HG03442 (cell line): ENCODE results near the gene THADA.

Experiments used
- ATAC-seq: cut with Tn5 transposase; IDR thresholded peaks from one replicate; pipeline ENCODE4 v1.9.1; 2021; ENCODE audit warnings: mild to moderate bottlenecking, moderate library complexity; ENCODE audit not compliant: unreplicated experiment

Gene THADA

GRCh38 chr2:43331422-43331821 is 264.4 kb downstream of the THADA start:
- ATAC-seq: no peak

DNA sequence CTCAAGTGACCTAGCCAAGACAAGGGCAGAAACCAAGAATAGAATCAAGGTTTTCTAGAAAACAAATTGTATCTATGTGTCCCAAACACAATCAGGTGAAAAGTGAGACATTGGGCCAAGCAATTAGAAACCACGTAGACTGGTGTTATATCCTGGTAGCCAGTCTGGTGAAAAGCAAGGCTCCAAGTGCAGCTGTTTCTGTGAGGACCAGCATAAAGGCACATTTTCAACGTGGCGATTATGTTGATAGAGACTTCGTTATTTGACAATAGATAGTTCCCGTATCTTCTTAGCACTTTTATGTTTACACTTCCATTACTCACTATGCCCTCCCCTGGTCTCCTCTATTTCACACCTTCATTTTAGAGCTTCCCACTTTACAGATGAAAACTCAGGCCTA is 266.2 kb downstream of the THADA start:
- ATAC-seq: no peak

DNA sequence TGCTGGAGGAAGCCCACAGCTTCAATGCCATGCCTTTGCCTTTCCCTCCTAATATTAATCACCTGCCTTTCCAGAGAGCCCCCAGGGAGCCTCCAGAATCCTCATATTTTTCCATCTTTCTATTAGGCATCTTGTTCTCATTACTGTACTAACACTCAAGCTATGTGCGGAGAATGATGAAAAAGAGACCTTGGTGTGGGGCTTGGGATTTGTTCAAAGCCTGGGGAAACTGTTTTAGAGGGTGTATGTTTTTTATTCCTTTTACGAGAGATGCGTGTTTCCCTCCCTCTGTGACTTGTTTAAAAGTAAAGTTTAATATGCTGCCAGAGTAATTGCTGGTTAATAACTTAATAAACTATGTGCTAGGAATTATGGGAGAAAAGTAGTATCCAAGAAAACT is 267.0 kb downstream of the THADA start:
- no peak for ATAC-seq

DNA sequence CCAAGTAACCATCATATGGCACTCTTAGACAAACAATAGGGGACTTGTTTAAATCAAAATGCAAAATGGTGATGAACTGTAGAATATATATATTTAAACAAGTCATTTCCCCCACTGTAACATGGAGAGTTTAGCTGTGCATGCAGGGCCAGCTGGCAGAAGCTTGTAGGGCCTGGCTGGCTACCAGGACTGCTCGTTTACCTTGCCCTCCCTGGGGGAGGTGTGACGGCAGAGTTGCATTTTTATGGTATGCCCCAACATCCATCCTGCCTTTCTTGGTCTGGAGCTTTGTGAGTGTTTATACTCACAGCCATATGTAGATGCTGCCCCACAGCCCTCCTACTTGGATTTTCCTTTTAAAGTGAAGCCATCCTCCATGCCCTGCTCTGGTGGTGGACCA is 267.7 kb downstream of the THADA start:
- no peak for ATAC-seq

DNA sequence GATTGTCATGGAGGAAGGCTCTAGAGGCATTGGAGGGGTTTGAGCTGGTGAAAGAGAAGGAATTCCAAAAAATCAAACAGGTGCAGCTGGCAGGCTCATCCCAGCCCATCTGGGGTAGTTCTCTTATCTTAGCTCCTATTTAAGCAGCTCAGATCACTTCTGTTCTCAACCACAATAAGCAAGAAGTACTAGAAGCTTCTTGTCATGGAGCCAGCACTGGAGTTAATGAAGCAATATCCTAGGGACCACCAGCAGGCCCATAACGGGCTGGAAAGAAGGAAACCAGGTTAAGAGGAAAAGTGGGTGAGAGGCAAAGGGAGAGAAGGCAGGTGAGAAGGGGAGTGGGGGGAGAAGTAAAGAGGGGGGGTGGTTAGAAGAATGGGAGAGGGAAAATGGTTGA is 268.7 kb downstream of the THADA start:
- ATAC-seq: no peak

DNA sequence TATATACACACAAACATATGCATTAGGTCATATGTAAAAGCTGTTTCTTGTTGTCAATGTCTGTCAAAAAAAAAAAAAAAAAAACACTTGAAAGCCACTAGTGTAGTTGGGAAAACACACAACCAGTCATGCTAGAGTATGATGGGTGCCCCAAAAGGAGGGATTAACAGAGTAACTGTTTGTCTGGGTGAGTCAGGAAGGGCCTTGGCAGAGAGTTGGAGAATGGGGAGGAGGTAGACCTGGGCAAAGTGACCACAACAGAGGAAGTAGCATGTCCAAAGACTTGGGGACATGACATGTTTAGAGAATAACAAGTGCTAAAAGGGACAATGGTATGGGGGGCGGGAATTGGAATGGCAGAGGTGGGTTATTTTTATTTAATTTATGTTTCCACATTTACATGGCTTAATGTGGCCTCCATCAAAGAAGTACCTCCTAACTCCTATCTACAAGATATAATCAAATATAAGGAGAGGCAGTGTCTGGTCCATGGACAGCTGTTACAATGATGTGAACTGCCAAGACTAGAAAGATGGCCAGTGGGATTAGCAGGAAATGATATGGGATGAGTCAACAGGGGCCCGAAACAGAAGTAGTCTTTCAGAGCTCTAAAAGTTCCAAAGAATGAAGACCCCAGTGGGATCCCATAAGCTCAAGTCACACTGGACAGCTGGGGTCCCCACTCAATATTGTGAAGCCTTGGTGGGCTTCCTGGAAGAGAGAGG is 269.6 kb downstream of the THADA start:
- ATAC-seq: no peak

GRCh38 chr2:43325107-43325811 is 270.6 kb downstream of the THADA start:
- no peak for ATAC-seq

DNA sequence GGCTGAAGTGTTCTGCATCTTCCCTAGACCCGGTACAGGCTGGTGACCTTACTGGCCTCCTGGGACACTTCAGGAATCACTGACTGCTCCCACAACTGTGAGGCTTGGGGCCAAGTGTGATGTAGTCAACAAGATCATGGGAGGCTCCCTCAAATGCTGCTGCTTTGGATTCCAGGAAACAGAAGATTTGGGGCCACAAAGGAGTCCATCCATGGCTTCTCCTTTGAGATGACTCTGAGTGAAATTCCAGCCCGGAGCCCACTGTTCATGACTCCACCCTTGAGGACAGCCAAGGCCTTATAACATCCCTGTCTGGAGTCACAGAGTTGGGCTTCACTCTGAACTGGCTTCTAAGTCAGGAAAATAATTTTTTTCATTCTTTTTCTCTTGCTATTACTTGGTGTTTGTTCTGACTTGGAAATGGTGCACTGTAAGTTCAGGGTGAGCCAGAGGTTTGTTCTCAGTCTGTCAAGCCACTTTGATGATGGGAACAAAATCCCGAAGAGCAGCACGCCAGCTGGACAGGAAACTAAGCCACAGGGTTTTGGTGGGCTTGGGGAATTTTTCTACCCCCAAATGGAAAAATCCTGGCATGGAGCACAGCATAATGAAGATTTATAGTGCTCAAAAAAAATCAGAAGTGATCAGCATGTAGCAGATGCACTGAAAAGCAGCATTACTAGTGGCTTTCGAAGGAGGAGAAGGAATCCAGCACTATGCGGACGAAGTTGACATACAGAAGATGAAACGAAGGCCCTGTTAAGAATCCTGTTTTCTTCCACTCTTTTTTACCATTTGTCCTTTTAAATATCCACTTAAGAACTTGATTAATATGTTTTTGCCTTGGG is 271.4 kb downstream of the THADA start:
- ATAC-seq: no peak

DNA sequence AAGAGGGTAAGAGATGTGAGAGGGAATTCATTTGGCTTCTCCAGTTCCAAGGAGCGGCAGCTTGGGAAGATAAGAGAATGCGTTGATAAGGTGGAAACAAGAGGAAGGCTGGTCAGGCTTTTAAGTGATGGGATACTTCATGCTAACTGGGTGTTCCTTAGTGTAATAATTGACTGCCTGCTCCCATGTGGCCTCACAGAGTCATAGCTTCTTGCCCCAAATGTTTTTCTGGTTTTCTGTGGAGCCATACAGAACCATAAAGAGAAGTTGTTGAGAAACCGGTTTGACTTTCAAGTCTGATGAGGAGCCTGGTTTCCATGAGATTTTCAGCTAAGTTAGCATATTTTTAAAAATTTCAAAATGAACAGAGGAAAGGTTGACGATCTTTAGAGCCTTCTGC is 272.0 kb downstream of the THADA start:
- ATAC-seq: no peak

GRCh38 chr2:43321446-43321845 is 274.4 kb downstream of the THADA start:
- no peak for ATAC-seq

- ATAC-seq: no peak
Observed at GRCh38 chr2:43319541-43319940, 276.3 kb downstream of the THADA start.

DNA sequence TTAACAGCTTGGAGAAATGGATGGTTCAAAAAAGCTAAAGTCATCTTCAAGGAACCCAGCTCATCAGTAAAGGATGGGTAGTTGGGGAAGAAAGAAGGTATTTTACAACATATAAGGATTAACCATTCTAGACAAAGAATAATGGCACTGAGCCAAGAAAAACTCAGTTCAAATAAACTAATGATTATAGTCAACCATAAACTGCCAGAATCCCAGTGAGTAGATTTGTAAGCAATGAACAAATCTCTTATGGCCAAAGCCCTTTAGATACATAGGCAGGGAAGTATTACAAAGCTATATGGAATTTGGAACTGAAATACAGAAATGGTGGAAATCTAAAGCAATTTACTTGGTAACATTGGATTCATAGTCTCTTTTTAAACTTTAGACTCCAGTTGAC is 277.0 kb downstream of the THADA start:
- no peak for ATAC-seq

- ATAC-seq: no peak
Observed at GRCh38 chr2:43317680-43318079, 278.2 kb downstream of the THADA start.

DNA sequence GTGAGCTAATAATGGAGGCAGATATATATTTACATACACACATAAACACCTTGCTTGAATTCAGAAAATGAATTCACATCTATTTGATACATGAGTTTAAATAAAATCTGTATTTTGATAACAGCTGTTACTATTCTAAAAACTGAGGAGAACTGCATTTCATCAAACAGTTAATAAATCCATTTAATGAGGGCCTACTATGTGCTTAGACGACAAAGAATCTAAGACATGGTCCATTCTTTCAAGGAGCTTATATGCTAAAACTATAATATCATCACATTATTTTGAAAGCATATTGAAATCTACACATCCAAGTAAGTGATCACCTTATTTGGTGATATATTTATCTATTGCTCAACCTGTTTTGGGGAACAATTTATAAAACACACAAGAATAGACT is 278.6 kb downstream of the THADA start:
- ATAC-seq: no peak

- ATAC-seq: no peak
Observed at GRCh38 chr2:43315482-43315881, 280.4 kb downstream of the THADA start.

DNA sequence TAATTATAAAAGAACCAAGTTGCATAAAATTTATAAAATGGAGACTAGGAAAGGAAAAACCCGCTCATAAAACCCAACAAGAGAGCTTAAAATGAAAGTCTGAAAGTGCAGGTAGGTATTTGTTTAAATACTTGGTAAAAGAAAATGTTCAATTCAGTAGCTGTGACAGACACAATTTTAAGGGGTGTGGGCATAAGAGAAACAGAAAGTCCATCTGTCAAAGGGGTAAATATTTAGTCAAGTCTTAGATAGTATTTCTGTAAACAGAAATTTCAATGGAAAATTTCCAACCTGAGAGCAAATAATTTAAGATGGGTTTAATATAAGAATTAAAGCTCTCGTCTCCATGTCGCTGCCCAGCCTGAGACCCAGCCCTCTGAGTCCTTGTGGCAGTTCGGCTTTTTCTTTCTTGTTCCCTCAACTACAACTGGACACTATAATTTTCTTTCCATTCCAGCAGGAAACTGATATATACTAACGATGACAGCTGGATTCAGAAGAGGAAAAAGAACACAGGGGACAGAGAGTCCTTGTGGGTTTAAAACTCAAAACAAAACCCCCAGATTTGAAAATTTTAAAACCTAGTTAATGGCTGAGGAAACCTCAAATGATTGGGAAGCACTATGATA is 281.4 kb downstream of the THADA start:
- no peak for ATAC-seq

- no peak for ATAC-seq
Observed at GRCh38 chr2:43313642-43314017, 282.2 kb downstream of the THADA start.

DNA sequence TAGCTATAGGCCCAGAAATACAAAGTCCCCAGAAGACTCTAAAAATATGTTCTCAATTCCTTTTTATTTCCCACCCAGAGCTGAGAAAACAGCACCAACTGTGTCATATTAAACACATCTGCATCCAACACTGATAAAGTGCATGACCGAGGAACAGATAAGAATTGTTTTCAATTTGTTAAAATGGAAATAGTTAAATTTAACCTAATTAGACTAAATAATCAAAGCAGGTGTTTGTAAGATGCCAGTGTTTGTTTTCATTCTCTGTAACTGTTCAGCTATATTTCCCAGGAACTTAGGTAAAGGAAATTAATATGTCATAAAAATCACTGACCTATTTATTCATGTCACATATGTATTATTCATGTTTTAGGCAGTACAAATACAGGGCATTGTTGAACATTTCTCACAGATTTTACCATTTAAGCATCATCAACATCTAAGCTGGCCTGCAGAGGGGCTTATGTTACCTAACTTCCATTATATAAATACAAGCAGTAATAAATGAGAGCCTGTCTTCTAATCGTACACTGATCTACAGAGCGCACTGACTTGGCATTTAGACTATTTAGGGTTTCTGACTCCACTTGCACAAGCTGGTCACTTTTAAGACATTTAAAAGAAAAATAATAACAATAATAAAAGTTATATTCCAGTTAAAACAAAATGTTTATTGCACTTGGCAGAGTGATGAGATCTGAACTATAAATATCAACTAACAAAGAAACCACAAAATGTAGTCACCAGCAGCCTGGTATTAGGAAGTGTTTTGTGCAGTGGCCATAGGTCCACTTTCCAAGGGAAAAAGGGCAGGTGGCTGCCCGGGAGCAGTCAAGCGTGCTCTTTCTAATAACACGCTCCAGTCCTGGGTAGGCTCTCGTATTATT is 282.8 kb downstream of the THADA start:
- no peak for ATAC-seq

DNA sequence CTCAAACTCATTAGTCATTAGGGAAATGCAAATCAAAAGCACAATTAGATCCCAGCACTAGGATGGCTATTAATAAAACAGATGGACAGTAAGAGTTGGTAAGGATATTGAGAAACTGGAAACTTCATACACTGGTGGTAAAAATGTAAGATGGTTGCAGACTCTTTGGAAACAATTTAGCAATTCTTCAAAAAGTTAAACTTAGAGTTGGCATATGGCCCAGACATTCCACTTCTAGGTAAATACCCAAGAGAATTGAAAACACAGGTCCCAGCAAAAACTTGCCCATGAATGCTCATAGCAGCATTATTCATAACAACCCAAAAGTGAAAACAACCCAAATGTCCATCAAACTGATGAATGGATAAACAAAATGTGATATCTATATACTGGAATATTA is 284.6 kb downstream of the THADA start:
- ATAC-seq: no peak

- no peak for ATAC-seq
Observed at GRCh38 chr2:43309935-43310334, 285.9 kb downstream of the THADA start.
